Fibroblast of villous mesenchyme (primary cell): ENCODE results near the gene SFN. TPM values are rescaled to one million over a fixed set of nuclear protein-coding genes. Genes with fewer than 3 reads are reported as not detected.

Experiments
- DNase-seq: peaks from one replicate; pipeline ENCODE4 v3.0.0-alpha.2; 2010; ENCODE audit warnings: low read depth
- H3K4me3 ChIP-seq: 2 replicates; pipeline ENCODE4 v1.5.1; 2011; ENCODE audit warnings: low read depth, mild to moderate bottlenecking, low read length
- total RNA-seq: library from RNA; depleted of rRNA; stranded (reverse); fragments of >200 nt; gene quantifications from 2 replicates; pipeline ENCODE4 v1.2.3, GENCODE V29; 2012
- TF ChIP-seq, protein P1 (sequence below): IDR thresholded peaks from 2 replicates; pipeline ENCODE4 v1.5.1; 2012; ENCODE audit warnings: low read depth, mild to moderate bottlenecking, low read length; ENCODE audit not compliant: insufficient read depth

SFN gene
- total RNA-seq, 1 donor = 0.43 TPM

DNA sequence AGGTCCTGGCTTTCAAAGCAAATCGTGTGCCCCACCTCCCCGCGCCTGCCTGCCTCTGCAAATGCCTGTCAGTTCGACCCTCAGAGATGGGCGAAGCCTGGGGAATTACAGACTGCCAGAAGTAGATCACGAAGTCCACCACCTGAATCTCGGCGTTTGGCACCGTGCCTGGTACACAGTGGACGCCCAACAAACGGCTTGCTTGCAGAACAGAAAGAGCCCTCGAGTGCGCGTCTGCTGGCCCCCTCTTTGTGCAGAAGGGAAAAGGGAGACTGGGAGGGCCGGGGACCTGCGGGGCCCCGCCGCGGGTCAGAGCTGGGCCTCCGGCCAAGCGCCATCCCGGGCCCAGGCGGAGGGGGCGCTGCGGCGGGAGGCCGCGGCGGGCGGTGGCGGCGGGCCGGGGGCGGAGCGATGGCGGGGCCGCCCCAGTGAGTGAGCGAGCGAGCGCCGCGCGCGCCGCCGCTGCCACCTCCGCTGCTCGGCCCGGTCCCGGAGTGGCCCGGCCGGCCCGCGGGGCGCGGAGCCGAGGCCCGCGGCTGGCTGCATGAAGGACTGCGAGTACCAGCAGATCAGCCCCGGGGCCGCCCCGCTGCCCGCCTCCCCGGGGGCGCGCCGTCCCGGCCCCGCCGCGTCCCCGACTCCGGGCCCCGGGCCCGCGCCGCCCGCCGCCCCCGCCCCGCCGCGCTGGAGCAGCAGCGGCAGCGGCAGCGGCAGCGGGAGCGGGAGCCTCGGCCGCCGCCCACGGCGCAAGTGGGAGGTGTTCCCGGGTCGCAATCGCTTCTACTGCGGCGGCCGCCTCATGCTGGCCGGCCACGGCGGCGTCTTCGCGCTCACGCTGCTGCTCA is 36.5 kb upstream of the SFN start, which contains the start of gene ZDHHC18:
Gene ZDHHC18 (plus strand): TSS at position 428 of the 845 bp plus-strand sequence. CDS start 117 bp downstream, at position 545.
- TF ChIP-seq, protein P1, sequence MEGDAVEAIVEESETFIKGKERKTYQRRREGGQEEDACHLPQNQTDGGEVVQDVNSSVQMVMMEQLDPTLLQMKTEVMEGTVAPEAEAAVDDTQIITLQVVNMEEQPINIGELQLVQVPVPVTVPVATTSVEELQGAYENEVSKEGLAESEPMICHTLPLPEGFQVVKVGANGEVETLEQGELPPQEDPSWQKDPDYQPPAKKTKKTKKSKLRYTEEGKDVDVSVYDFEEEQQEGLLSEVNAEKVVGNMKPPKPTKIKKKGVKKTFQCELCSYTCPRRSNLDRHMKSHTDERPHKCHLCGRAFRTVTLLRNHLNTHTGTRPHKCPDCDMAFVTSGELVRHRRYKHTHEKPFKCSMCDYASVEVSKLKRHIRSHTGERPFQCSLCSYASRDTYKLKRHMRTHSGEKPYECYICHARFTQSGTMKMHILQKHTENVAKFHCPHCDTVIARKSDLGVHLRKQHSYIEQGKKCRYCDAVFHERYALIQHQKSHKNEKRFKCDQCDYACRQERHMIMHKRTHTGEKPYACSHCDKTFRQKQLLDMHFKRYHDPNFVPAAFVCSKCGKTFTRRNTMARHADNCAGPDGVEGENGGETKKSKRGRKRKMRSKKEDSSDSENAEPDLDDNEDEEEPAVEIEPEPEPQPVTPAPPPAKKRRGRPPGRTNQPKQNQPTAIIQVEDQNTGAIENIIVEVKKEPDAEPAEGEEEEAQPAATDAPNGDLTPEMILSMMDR = peak; percentile 43
- DNase-seq = no peak
- H3K4me3 ChIP-seq = peak within 1 kb of the TSS; percentile 74

DNA sequence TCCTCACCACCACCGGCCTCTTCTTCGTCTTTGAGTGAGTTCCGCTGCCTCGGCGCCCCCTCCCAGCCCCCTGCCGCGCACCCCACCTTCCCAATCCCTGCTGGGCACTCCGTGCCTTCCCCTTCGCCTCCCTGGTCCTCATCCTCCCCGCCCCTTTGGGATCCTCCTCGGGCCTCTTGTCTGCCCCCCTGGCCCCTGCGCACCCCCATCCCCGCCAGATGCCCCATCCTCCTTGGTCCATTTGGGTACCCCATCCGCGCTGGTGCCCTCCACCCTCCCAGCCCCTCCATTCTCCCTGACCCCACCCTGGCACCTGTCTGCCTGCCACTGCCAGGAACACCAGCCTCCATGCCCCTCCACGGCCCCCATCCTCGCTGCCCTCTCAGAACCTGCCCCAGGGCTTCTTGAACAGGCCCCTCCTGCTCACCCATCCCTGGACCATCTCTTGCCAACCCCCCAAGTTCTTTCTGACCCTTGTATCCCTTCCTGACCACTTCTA is 35.8 kb upstream of the SFN start:
- no peak for DNase-seq
- TF ChIP-seq, protein P1 = no peak
- H3K4me3 ChIP-seq = peak overlapping the region; percentile 74

DNA sequence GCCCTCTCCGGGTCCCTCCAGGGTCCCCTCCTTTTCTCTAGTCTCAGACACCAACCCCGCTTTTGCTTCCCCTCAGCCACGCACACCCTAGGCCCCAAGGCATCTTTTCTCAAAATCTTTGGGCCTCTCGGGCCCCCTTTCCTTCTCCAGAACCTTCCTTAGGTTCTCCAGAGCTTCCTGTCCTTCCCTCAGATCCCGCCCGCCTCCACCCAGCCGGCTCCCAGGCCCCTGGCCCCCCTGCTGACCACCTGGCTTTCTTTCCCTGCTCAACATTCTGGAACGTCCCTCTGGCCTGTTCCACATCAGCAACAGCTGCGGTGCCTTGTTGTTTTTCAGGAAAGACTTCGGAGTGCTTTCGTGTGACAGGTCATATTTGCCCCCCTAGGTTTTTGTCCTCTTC is 35.3 kb upstream of the SFN start:
- H3K4me3 ChIP-seq = peak overlapping the region; percentile 74
- DNase-seq = no peak
- TF ChIP-seq, protein P1 = no peak

DNA sequence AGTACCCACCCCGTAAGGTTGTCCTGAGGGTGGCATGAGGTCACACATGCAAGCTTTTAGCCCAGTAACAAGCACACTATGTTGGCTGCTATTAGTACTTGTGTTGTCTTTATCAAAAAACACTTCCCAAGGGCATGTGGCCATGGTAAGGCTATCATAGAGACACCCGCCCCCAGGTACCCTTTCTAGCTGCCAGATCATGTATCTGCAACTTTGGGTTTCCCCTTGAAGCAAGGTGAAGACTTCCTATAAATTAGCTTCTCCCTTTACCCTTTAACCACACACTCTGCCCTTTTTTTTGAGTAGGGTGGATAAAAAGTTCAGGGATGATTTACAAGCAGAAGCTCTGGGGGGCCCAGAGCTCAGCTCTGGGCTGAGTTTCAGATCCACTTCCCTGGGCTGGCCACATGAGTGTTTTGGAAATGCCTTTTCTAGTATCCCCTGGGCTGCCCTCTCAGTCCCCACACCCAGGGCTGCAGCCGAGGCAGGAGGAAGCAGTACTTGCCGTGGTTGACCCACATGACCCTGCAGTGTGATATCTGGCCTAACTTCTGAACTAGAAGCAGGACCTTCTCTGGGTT is 34.4 kb upstream of the SFN start:
- no peak overlapping the region for H3K4me3 ChIP-seq
- DNase-seq = no peak
- TF ChIP-seq, protein P1 = no peak

DNA sequence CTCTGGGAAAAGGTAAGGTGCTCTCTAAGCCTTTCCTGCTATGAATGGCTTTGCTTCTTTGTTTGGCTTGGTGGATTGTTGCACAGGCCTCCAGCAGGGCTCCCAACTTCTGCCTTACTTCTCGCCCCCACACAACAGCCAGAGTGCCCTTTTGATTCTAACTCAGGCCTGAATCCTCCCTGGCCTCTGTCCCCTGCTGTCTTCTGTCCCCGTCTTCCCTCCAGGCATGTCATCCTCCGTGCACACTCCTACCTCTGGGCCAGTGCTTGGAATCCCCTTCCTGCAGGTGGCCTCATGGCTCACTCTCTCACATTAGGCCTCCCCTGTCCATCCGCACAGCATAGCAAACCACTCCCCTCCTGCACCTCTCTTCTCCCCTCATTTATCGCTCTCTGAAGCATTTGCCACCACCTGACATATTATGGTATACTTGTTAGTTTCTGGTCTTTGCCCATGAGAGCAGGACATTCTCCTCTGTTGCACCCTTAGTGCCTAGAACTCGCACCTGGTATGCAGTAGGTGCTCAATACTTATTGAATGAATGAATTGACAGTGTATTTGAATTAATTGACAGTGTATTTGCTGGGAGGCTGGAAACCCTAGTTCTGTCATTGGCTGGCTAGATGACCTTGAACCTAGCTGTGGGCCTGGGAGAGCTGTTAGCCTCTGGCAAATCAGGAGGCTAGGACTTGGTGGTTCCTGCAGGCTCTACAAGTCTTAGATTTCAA is 33.6 kb upstream of the SFN start:
- DNase-seq = no peak
- TF ChIP-seq, protein P1 = no peak
- no peak overlapping the region for H3K4me3 ChIP-seq

DNA sequence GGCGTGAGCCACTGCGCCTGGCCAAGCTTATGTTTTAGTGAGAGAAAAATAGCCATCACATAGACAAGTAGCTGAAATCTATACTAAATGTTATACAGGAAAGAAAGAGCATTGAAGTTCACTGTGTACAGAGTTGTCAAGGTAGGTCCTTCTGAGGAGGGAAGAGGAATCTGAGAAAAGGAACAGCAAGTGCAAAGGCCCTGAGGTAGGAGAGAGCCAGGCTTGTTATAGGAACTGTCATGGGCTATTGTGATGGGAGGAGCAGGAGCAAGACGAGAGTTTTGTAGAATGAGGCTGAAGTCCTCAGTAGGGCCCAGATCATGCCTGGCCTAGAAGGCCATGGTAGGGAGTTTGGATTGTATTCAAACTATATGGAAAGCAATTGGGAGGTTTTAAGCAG is 31.9 kb upstream of the SFN start:
- TF ChIP-seq, protein P1 = no peak
- no peak overlapping the region for H3K4me3 ChIP-seq
- no peak for DNase-seq
